ENCODE data around the gene ZNF335.
"Not testable (repeated sequence)": the region's sequence is repeated elsewhere in the genome, so short reads cannot be mapped to it uniquely, and the experiment has no call there.

Gene ZNF335

DNA sequence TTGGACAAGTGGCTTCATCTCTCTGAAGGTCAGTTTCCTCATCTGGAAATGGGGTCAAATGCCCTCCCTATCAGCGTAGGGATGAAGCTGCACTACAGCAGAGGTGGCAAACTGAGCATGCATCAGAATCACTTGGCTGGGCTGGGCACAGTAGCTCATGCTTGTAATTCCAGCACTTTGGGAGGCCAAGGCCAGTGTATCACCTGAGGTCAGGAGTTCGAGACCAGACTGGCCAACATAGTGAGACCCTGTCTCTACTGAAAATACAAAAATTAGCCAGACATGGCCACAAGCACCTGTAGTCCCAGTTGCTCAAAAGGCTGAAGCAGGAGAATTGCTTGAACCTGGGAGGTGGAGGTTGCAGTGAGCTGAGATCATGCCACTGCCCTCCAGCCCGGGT is 30.0 kb upstream of the ZNF335 start:
- no peak for DNase-seq (ENCODE audit: low read depth)

- no peak for DNase-seq (ENCODE audit: low read depth)
Observed at GRCh38 chr20:46001498-46001897, 29.5 kb upstream of the ZNF335 start.

- no peak for DNase-seq (ENCODE audit: low read depth)
Observed at GRCh38 chr20:46000262-46000996, 28.4 kb upstream of the ZNF335 start.

GRCh38 chr20:45999557-46000261 is 27.7 kb upstream of the ZNF335 start:
- DNase-seq (ENCODE audit: low read depth) = no peak

GRCh38 chr20:45998761-45999160 is 26.8 kb upstream of the ZNF335 start:
- no peak for DNase-seq (ENCODE audit: low read depth)

- no peak for DNase-seq (ENCODE audit: low read depth)
Observed at GRCh38 chr20:45998337-45998736, 26.3 kb upstream of the ZNF335 start.

GRCh38 chr20:45997187-45997586 is 25.2 kb upstream of the ZNF335 start:
- DNase-seq (ENCODE audit: low read depth) = no peak

DNA sequence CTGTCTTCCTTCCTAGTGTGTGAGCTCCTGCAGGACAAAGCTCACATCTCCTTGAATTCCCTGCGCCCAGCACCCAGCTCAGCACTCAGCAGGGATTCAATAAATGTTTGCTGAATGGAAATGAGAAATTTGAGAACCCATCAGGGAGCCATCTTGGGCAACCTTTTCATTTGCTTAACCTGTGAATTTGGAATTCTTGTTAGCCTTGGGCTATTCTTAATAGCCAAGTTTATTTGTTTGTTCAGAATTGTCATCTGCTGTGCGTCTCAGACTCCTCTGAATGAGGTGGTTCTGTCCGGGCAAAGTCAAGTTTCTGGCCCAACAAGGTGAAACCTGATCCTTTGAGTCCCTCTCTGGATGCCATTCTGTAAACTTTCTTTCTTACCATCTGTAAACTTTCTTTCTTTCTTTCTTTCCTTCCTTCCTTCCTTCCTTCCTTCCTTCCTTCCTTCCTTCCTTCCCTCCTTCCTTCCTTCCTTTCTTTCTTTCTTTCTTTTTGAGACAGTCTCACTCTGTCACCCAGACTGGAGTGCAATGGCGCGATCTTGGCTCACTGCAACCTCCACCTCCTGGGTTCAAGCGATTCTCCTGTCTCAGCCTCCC is 23.6 kb upstream of the ZNF335 start:
- not testable (repeated sequence) for DNase-seq (ENCODE audit: low read depth)

DNA sequence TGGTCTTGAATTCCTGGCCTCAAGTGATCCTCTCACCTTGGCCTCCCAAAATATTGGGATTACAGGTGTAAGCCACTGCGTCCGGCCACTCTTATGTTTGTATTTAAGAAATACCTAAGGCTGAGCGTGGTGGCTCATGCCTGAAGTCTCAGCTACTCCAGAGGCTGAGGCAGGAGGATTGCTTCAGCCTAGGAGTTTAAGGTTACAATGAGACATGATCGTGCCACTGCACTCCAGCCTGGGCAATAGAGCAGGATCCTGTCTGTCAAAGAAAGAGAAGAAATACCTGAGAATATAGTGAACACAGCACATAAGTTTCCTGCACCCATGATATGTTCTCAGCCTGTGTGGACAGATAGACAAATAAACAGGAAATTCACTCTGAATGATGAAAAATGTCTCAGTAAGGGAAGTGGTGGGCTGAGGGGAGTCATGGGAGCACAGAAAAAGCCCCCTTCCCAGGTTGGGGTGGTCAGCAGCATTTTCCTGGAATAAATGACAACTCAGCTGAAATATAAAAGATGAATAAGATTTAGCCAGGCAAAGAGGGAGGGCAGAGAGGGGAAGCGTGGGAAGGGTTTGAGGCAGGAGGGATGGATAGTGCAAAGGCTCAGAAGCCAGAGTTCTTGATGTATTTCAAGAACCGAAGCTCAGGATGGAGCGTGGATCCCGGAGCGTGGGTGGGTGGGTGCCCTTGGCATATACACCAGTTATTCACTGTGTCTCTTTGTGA is 22.9 kb upstream of the ZNF335 start:
- no peak for DNase-seq (ENCODE audit: low read depth)

GRCh38 chr20:45993197-45993951 is 21.4 kb upstream of the ZNF335 start:
- no peak for DNase-seq (ENCODE audit: low read depth)

DNA sequence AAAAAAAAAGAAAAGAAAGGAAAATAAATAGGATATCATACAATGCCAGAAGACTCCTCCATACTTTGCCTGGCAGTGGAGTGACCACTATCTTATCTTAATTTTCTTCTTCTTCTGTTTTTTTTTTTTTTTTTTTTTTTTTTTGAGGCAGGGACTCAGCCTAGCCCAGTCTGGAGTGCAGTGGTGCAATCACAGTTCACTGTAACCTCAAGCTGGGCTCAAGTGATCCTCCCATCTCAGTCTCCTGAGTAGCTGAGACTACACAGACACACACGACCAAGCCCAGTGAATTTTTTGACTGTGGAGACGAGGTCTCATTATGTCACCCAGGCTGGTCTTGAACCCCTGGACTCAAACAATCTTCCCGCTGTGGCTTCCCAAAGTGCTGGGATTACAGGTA is 19.6 kb upstream of the ZNF335 start:
- DNase-seq (ENCODE audit: low read depth) = no peak

GRCh38 chr20:45988830-45989229 is 16.8 kb upstream of the ZNF335 start:
- not testable (repeated sequence) for DNase-seq (ENCODE audit: low read depth)

DNA sequence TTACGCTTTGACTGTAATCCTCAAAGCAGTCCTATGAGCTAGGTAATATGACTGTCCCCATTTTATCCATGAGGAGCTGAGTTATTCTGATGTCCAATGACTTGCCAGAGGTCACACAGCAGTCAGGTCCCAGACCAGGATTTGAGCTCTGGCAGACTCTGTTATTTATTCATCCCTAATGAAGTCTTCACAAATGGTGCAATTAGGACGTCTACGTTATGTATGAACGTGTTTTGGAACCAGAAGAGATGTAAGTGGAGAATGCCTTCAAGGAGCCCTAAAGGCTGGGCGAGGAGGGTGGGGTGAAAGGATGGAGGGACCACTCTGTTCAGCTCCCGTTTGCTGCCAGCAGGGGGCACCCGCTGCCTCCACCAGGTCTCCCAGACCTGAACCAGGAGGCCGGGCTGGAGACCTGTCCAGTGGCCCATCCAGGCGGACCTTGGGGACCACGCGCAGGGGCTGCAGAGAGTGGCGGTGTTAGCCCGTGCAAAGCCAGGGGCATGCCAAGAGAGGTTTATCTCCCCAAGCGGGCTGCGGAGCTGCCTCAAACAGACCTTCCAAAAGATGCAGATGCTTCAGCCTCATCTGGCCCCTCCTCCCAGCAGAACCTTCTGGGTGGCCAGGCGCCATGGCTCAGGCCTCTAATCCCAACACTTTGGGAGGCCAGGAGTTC is 15.2 kb upstream of the ZNF335 start:
- no peak for DNase-seq (ENCODE audit: low read depth)

GRCh38 chr20:45985573-45985972 is 13.6 kb upstream of the ZNF335 start:
- DNase-seq (ENCODE audit: low read depth) = no peak

GRCh38 chr20:45983279-45983743 is 11.3 kb upstream of the ZNF335 start:
- no peak for DNase-seq (ENCODE audit: low read depth)

GRCh38 chr20:45981261-45981660 is 9.3 kb upstream of the ZNF335 start:
- DNase-seq (ENCODE audit: low read depth) = no peak

DNA sequence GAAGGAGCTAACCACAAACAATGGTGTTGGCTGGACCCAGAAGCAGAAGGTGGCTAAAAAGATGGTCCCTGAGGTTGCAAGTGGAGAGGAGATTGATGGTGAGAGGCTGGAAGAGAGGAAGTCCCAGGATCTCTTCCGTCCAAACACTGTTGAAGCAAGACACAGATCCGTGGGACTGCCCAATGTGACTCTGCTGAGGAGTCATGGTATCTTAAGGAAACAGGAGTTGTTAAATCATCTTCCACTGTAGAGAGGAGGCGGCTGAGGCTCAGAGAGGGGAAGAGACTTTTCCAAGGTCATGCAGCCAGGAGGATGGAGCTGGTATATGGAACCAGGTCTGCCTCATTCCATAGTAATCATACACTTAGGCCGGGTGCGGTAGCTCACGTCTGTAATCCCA is 4.1 kb upstream of the ZNF335 start:
- DNase-seq (ENCODE audit: low read depth) = no peak

GRCh38 chr20:45975686-45976085 is 3.7 kb upstream of the ZNF335 start:
- DNase-seq (ENCODE audit: low read depth) = no peak

DNA sequence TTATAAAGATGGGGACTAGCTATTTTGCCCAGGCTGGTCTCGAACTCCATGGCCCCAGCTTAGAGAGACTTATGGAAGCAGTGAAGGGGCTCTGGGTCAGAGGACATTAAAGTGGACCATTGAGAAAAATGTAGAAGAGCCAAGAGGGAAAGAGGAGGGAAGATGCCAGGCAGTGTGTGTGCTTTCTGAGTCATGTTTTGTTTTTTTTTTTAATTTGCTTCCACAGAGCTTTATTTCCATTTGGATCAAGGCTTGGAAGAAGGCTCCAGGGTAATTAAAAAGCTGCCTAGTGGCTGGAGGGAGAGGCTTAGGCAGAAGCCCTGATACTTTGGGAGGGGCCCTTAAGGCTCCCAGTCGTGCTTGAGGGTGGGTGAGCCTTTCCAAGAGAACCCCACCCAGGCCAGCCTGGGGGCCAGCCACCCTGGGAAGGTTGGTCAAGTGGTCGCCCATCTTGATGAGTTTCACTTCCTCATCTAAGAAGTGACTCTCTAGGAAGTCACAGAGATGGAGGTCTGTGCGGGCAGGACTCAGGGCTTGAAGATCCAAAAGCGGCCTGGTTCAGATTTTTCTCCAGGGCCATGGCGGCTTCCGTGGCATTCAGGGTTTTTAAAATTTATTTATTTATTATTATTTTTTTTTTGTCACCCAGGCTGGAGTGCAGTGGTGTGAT is 3.0 kb upstream of the ZNF335 start:
- no peak for DNase-seq (ENCODE audit: low read depth)

DNA sequence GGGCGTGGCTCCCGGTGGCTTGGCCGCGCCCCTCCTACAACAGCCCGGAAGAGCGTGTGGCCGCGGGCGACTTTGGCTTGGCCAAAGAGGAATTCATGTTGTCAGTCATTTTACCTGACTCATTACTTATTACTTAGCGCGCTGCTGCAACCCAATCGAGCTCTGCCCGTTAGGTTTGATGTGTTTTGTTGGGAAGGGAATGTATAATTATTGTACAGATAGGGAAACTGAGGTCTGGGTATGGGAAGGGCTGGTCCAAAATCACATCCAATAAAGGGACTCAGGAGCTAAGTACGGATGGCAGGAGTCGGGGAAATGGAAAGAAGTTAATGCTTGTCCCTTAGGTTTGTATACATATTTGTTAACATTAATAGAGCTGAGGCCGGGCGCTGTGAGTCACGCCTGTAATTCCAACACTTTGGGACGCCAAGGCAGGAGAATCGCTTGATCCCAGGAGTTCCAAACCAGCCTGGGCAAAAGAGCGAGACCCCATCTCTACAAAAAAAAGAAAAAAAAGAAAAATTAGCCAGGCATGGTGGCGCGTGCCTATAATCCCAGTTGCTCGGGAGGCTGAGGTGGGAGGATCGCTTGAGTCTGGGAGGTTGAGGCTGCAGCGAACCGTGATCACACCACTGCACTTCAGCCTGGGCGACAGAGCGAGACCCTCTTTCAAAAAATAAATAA is 639 bp upstream of the ZNF335 start:
- no peak for DNase-seq (ENCODE audit: low read depth)

Data from non-pigmented ciliary epithelial cell (primary cell).